NCI-H446 (cell line): ENCODE results near the gene RNASE11.
"Not testable (repeated sequence)": the region's sequence is repeated elsewhere in the genome, so short reads cannot be mapped to it uniquely, and the experiment has no call there.

Experiments
- DNase-seq, 2 experiments: peaks; one replicate each; lab custom pipeline; 2025; lab: John Stamatoyannopoulos, UW

Gene RNASE11

DNA sequence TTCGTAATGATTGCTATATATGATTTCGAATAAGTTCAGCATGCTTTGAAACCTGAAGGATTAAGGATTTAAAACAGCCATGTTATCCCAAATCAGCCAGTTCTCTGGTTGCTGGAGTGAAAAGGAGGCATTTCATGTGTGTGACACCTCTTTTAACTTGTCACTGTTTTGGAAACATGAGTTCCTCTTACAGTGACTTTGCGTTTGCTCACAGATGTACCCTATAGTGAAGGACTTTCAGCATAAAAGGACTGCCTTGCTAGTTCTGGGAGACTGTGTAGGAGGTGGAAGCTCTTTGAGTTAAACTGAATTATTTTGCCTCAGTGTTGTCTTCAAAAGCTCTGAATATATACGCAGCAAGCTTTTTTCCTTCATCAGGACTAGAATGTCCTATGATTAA, 7.6 kb downstream of the RNASE11 start:
- no peak for DNase-seq

DNA sequence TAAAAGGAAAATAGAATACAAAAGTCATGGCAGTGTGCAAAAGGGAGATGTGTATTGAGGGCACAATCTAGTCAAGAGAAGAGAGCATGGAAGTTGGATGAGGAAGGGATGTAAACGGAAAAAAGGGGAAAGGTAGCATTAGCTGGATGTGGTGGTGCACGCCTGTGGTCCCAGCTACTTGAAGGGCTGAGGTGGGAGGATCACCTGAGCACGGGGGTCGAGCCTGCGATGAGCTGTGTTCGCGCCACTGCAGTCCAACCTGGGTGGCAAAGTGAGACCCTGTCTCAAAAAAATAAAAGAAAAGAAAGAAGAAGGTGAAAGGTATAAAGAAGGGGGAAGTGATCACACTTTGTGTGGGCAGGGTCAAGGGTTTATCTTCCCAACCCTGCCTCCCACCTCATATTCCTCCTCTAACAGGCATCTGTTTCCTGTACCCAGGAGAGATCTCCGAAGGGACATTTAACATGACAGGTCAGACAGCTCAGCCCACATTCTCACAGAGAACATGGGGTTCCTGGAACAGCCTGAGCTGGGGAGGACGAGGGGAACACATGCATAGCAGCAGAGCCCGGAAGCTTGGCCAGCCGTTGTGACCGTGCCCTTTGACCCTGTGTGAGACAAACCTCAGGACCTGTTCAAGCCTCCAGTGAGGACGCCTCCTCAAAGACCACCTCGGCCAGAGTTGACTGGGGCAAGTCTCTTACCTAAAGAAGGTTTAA, 8.9 kb downstream of the RNASE11 start:
- DNase-seq, result no peak

DNA sequence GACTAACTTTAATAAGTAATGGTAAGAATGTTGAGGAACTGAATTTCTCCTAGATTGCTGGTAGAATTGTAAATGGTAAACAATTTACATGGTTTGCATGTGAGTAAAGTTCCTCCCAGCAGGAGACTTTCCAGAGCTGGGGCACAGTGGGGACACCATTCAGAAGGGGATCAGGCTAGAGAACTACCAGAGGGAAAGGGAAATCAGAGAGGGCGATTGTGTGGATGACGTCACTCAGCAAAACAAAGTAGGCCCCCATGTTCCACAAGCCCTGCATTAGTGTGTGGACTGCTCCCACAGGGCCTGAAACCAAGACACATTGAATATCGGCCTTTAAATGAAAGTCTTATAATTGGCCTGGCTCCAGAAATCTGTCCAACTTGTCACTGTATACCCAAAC, 9.5 kb downstream of the RNASE11 start:
- DNase-seq, result no peak

DNA sequence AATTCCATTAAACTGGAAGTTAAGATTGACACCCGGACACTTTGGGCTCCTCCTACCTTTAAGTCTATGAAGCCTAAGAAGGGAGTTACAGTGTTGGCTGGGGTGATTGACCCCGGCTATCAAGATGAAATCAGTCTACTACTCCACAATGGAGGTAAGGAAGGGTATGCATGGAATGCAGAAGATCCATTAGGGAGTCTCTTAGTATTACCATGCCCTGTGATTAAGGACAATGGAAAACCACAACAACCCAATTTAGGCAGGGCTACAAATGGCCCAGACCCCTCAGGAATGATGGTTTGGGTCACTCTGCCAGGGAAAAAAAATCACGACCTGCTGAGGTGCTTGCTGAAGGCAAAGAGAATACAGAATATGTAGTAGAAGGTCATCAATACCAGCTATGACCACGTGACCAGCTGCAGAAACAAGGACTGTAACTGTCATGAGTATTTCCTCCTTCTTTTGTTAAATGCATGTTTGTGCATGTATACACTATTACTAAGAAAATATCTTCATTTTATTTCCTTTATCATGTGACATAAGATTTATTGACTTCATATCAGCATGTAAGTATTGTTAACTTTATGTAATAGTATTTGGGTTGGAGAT, 15.3 kb downstream of the RNASE11 start:
- DNase-seq, result not testable (repeated sequence)

DNA sequence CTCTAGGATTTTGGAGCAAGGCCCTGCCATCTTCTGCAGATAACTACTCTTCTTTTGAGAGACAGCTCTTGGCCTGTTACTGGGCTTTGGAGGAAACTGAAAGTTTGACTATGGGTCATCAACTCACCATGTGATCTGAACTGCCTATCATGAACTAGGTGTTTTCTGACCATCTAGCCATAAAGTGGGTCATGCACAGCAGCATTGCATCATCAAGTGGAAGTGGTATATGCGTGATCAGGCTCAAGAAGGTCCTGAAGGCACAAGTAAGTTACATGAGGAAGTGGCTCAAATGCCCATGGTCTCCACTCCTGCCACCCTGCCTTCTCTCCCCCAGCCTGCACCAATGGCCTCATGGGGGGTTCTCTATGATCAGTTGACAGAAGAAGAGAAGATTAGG, 17.1 kb downstream of the RNASE11 start:
- DNase-seq, result not testable (repeated sequence)

DNA sequence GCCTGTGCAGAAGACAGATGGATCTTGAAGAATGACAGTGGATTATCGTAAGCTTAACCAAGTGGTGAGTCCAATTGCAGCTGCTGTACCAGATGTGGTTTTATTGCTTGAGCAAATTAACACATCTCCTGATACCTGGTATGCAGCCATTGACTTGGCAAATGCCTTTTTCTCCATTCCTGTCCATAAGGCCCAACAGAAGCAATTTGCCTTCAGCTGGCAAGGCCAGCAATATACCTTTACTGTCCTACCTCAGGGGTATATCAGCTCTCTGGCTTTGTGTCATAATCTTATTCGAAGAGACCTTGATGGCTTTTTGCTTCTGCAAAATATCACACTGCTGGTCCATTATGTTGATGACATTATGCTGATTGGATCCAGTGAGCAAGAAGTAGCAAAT, 17.9 kb downstream of the RNASE11 start:
- DNase-seq, result not testable (repeated sequence)

DNA sequence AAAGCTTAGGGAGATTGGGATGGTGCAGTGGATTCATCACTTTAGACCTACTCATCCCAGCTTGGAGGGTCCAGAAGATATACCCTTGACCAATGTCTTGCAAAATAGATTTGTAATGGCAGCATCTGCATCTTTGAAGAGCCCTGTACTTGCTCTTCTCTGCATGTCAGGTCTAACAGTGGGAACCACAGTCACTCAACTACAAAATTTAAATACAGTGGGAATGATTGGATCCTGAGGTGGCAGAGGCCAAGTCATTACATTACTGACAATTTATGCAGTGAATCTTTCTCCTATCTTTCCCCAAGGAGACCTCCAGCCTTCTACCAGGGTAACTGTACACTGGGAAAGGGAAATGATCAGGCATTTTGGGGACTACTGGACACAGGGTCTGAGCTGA, 18.7 kb downstream of the RNASE11 start:
- no peak for DNase-seq

DNA sequence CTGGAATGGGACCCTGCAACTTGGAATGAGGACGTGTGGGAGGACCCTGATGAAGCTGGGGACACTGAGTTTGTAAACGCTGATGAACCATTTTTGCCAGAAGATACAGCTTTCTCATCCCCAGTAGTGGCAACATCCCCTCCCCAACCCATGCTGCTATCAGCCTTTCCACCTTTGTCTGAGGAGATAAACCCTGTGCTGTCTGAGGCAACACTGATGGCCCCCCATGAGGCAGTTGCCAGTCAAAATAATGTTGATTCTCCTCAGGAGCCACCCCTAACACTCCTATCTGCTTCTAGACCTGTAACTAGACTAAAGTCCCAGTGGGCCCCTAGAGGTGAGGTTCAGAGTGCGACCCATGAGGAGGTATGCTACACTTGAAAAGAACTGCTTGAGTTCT, 19.4 kb downstream of the RNASE11 start:
- no peak for DNase-seq

DNA sequence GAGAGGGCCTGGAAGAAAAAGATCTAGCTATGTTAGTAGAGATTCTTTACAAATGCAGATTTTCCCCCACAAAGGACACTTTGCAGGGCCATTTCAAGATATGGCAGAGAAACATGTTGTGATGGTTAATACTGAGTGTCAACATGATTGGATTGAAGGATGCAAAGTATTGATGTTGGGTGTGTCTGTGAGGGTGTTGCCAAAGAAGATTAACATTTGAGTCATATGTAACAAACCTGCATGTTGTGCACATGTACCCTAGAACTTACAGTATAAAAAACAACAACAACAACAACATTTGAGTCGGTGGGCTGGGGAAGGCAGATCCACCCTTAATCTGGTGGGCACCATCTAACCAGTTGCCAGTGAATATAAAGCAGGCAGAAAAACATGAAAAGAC, 20.6 kb downstream of the RNASE11 start:
- DNase-seq, result not testable (repeated sequence)

DNA sequence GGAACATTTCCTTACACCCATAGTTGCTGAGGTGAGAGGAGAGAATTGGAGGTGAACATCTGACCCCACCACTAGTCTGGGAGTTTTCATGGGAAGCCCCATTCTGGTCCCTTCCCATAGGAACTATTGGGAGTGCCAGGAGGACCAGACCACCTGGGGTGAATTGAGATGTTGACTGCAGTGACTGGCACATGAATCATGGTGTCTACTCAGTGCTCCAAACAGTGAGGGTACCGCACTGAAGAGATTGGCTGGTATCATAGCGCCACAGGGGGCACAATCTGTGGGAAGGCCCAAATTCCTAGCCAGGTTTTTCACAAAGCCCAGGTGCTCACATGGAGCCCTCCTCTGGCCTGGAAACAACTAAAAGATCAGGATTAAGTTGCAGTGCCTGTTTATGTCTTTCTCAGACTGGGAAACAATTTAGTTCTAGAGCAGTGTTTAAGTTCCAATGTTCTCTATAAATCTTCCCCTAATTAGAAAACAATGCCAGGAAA, 23.3 kb downstream of the RNASE11 start:
- DNase-seq, result no peak

DNA sequence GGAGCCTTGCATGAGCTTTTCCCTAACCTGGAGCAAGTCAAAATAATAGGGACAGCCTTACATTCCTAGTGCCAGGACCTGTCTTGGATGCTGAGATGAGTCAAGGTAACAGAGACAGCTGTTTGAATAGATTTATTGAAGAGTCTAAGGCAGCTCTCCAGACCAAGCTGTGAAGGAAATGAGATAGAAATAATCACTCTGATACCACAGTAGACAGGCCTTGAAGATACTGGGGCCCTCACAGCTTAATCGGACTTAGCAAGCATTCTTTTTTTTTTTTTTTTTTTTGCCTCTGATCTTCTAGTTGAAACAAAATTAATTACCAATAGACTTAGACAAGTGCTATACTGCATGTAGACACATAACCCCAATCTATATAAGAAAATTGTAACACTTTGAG, 23.8 kb downstream of the RNASE11 start:
- DNase-seq, result no peak

DNA sequence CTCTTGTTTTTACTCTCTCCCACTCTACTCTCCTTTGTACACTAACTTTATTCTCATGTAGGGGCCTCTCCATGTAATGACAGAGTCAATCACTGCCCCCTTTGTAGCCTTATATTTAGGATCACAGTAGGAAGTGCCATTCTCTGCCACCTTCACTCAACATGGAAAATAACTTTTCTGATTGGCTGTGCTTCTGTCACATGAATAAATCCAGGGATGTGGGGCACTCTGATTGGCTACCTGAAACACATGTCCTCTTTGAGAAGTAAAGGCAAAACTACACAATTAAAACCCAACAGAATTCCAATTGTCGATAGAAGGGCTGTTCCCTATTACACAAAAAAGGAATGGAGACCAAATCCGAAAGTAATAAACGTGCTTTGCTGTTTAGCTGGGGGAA, 26.8 kb downstream of the RNASE11 start, which contains the start of gene RNASE9:
RNASE9 (minus strand) TSS at position 87 of the 400 bp plus-strand sequence.
- no peak for DNase-seq

DNA sequence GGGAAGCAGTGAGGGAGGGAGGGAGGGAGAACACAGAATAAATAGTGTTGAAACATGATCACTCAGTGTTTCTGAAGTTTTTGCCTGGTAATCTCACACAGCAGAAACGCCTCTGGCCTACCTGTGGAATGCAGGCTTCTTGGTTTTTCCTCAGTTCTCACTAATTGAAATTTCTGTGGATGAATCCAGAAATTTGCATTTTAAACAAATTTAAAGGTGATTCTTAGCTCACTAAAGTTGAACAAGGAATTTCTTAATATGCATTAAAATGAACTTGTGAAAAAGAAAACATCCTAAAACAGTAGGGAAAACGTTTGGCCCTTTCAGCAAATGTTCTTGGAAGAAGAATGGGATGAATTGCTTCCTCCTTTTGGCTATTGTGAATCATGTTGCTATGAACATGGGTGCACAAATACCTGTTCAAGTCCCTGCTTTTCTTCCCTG, 28.3 kb downstream of the RNASE11 start:
- DNase-seq, result no peak

DNA sequence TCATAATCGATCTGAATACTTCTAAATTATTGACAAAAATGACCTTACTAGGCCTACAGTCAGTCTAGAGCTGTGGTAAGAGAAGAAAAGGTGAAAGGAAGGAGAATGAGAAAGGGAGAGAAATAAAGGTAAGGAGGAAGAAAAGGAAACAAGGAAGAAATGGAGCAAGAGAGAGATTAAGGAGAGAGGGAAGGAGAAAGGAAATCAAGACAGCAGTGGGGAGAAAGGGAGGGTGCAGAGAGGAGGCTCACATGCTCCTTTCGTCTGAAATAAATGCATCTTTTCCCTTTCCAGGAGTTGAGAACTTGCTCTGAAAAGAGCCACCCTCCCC, 30.6 kb downstream of the RNASE11 start:
- DNase-seq, result no peak

DNA sequence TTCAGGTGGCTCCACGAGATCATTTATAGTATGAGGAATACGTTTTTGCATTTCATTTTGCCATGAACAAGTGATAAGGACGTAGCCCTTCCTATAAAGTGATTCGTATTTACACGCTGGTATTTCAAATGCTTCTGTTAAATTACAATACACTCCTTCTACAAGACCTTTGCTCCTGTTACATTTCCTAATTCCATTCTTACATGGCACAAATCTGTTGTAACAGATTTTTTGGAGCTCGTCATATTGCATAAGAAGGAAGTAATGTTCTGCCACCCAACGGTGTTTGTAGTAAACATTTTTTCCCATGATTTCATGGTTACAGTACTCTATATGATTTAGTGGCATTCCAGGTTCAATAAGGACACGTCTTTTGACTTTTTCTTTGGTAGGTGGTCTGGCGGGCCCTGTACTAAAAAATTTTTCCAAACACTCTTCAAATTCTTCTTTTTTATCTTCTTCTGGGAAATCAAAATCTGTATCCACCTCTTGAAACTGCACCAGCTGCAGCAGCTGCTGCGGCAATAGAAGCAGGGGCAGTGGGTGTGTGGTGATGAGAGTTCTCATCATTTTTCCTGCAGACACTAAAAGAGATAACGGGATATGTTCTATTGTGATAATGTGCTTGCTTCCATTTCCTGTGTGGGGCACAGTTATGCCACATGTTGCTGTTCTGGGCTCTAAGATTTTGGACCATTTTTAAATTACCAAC, 31.1 kb downstream of the RNASE11 start:
- no peak for DNase-seq

DNA sequence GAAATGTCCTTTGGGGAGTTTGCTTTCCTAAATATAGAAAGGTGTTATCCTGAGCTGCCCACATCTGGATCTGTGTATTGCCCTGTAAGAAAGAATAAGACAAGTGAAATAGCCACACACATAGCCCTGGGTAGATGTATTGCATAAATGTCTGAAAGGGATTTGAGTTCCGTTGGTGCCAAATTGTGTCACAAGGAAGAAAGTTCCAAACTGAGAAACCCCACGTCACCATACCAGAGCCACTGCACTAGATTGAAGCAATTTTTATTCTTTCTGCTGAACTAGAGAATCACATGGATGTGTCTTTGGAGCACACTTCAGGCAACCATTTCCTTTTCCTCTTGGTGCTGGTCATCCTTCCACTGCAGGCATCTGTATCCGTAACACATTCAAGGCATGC, 32.0 kb downstream of the RNASE11 start:
- no peak for DNase-seq

DNA sequence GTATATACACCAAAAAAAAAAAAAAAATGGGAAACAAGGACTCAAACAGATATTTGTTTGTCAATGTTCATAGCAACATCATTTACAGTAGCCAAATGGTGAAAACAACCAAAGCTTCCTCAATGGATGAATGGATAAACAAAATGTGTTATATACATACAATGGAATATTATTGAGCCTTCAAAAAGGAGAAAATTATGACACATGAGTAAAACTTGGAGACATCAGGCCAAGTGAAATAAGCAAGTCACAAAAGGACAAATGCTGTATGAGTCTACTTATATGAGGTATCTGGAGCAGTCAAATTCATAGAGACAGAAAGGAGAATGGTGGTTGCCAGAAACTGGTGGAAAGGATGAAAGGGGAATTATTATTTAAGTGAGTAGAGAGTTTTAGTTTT, 34.8 kb downstream of the RNASE11 start:
- no peak for DNase-seq

DNA sequence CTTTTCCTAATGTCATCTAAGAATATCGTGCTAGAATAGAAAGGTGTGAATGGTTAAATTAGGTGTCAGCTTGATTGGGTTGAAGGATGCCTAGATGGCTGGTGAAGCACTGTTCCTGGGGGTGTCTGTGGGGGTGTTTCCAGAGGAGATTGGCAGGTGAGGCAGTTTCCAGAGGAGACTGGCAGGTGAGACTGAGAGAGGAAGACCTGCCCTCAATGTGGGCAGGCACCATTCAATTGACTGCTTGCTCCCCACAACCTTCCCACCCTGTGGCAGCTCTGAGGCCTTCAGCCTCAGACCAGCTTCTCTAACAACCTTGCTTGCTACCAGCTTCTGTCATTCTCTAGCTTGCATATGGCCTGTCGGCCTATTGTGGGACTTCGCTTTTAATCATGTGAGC, 36.2 kb downstream of the RNASE11 start:
- DNase-seq, result no peak

DNA sequence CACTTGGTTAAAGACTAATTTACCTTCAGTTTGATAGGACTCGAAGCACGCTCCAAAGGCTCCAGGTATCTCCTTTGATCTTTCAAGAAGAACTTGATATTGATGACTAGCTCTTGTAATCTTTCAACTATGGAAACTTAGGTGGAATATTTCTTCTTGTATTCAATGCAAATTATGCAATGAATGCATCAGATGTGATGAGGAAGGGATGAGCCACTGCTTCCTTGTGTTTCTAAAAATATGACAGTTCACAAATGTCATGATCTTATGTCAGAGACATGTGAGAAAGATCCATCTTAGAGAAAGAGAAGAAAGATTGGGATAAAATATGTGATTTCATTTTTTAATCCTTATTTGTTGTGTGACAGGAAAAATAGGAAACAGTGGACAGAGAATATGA, 36.9 kb downstream of the RNASE11 start:
- DNase-seq, result no peak

DNA sequence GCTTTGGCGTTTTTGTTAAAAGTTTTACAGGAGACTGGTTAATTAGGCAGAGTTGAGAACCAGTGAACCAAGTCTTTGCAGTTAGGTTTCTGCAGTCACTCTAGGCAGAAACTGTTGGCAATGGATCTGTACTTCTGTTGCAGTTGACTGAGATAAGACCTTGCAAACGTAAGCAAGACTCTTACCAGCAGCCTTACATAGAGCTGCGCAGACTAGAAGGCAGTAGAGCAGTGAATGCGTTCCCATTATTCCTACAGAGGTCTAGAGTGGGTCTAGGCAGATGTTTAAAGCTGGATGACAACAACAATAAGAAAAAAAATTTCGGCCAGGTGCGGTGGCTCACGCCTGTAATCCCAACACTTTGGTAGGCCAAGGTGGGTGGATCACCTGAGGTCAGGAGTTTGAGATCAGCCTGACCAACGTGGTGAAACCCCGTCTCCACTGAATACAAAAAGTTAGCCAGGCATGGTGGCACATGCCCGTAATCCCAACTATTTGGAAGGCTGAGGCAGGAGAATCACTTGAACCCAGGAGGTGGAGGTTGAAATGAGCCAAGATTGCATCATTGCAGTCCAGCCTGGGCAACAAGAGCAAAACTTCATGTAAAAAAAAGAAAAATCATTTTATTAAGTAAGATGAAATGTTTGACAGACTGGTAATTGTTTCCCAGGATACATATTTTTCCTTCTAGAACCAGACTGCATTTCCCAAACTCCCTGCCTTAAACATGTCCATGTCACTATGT, 39.2 kb downstream of the RNASE11 start:
- DNase-seq, result no peak

DNA sequence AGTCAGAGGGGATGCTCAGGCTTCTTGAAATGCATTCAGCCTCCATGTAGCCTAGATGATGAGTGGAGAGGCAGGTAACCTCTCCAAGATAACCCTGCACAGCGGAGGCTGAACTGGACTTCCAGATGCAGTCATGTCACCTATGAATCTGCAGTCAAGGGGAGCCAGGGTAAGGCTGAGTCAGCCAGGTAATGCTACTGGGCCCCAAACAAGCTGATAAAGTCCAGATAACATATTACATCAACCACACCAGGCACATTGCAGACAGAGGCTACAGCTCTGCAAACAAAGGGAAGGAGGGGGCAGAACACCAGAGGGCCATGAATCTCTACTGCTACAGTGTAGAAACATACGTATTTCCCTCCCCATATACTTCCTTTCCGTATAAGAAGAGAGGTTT, 40.9 kb downstream of the RNASE11 start:
- DNase-seq, result no peak

DNA sequence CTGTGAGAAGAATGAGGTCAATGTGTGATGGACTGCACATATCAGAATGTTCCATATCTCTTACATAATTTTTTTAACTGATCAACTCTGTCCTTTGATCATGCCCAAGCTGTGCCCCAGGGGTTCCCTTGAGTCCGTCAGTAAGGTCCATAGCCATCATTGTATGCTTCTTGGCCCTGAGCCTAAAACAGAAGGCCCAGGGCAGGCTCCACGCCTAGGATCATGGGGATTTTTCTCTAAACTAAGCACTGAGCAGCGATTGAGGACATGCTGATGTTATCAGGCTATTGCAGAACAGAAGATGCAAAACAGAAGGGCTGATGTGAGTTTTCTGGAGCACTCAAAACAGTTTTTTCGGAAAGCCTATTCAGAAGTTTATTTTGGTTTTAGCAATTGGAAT, 47.9 kb downstream of the RNASE11 start:
- DNase-seq, result no peak
